GF-D8 (cell line): ENCODE measurements around the gene PPME1.

Experiments used
- DNase-seq: peaks from one replicate; lab custom pipeline; 2025; lab: John Stamatoyannopoulos, UW

The PPME1 gene

DNA sequence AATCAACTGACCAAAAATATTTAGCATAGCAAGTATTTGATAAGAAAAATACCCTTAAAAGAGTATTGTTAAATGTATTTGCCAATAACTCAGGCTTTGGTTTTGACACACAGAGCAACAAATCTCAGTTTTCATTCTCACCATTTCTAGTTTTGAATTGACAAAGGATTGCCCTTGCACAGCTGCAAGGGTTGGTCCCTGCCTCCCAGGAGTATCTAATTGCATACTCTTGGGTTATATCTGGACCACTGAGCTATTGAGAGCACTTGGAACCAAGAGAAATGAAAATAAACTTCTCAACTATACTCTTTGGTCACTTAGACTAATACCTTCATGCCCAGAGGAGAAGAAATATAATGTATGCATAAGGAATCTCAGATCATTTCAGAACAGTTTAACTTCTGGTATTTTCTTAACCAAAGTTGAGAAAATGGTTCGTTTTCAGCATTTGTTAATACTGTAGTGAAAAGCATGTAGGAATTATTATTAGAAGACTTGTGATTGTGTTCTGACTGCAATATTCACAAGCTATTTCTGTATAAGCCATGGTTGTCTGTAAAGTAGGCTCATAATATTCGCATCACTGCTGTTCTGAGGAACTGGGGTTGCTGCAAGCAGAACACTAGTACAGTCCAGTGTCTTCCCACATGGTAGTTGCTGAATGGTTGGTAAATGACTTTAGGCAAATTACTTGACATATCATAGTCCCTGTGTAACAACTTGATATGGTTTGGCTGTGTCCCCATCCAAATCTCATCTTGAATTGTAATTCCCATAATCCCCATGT, 8.2 kb upstream of the PPME1 start:
- DNase-seq = no peak

DNA sequence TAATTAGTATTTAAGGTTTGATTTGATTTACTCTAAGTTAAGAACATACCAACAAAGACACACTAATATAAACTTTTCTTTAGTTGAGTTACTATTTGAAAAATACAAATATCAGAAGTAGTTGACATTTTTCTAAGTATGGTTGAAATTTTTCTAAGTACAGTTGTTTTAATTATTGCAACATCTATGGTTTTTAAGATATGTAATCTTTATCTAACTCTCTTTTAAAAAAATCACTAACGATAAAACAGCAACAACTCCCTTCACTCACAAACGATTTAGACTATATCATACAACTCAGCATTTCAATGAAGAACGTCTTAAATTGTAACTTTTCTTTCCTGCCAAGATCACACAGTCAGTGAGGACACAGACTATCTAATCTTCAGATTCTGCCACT, 2.3 kb upstream of the PPME1 start:
- DNase-seq = no peak

DNA sequence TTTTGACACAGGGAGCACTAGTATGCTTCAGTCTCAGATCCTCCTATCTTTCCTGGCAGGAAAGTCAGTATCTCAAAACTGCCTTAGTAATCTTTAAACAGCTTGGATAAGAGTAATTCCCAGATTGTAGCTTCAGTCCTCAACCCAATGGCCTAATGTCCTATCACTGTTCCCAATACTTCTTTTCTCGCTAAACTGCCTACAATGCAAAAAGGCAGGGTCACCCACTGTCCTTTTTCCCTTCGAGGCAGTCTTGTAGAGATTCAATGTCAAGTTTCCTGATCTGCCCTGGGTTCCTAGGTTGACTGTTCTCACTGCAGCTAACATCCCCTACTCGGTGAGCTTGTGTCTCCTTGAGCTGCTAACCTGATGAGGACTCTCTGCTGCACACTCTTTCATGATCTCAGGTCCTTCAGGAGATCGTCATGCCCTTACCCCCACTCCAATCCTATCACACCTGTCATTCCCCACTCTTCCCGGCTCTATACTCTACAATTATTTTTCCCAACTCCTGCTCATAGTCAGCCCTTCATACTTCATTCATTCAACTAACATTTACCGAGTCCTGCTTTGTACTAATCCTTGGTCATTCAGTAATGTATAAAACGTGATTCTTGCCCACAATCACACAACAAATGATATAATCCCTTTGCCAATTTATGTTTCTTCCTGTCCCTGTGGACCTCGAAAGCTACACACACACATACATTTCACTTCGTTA, 1.2 kb upstream of the PPME1 start:
- DNase-seq = no peak

DNA sequence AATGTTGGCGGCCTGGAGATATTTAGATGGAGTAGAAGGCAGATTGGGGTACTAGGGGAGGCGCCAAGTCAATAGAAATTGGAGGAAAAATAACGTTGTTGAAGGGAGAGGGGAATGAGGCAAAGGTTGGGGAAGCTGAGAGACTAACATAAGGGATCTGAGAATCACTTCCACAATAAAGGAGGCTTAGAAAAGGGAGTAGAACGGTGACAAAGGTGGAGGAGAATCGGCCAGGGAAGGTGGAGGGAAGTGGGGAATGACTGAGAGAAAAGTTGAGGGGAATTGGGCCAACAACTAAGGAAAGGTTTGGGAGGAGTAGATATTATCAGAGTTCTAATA, 510 bp downstream of the PPME1 start:
- DNase-seq = no peak

DNA sequence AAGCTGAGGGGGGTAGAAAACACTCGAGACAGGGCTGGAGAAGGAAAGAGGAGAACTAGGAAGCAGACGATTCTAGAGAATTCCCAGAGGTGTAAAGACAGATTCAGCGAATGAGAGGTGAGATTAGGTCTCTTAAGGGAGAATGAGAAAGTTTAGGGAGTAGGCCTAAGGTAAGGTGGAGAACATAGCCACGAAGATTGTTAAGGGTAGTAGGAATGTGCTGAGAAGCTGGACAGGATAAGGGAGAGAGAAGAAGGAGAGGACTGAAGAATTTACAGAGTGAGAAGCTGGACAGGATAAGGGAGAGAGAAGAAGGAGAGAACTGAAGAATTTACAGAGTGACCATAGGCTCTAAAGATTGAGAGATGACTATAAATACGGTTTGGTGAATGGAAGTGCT, 908 bp downstream of the PPME1 start:
- no peak for DNase-seq

DNA sequence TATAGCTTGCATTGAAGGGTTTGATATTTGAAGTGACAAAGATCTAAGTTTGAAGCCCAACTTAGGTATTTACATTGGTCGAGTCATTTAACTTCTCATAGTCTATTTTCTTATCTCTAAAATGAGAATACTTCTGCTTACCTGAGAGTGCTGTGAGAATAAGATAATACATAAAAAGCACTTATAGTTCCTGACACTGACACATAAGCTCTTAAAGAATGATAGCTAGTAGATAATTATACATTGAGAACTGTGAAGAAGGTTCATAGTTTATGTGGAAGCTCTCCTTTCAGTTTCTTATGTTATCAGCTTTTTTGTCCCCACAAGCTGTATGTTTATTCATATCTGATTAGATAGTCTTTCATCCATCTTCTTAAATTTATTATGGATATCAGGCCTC, 4.8 kb downstream of the PPME1 start:
- no peak for DNase-seq

DNA sequence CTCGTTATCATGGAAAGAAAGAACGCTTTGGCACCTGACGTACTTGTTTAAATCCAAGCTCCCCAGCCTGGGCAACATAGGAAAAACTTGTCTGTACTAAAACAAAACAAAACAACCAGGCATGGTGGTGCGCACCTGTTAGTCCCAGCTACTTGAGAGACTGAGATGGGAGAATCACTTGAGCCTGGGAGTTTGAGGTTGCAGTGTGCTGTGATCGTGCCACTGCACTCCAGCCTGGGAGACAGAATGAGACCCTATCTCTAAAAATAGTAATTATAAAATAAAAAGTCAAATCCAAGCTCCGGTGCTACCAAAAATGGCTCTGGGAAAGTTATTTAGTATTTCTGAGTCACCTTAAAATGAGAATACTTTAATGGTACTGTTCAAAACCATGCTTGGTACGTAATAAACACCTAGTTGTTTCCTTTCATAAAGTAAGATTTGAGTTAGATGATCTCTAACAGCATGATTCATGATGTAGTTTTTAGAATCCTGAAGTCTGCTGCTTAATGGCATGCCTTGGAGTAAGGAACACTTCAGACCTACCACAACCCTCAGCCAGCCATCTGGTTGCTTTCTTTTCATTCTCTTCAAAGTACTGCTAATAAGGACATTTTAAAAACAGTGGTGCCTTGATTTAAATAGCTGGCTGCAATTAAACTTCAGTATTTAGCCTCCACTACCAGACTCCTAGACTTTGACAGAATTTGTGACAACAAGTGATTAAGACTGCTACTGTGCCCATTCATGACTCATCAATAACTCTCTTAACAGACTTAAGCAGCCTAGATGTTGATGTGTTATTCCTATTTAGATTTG, 8.4 kb downstream of the PPME1 start:
- DNase-seq = no peak

DNA sequence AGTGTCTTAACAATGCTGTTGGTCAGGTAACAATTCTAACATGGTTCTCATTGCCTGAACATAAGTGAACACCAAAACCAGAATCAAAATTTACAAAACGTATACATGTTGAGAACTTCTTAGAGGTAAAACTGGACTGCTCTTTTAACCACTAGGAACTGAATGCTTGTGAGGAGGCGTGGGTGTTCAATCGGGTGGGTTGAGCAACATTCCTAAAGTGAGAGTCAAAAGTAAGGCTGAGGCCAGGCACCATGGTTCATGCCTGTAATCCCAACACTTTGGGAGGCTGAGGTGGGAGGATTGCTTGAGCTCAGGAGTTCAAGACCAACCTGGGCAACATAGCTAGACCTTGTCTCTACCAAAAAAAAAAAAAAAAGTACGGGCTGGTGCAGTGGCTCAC, 11.5 kb downstream of the PPME1 start:
- DNase-seq = no peak

DNA sequence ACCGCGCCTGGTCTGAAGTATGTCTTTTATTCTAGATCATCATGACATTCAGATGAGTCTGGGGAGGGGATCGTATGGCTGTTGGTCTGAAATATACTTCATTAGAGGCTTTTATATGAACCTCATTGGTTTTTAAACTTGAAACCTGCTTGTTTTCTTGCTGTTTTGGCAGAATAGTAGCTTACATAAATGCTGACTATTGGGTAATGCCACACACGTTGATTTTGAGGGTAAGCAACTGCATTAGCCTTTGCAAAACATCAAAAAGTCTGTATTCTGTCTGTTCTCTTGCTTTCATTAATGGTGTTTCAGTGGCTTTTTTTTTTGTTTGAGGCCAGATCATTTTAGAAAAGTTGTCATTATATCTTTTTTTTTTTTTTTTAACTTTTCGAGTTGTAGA, 14.2 kb downstream of the PPME1 start:
- no peak for DNase-seq

DNA sequence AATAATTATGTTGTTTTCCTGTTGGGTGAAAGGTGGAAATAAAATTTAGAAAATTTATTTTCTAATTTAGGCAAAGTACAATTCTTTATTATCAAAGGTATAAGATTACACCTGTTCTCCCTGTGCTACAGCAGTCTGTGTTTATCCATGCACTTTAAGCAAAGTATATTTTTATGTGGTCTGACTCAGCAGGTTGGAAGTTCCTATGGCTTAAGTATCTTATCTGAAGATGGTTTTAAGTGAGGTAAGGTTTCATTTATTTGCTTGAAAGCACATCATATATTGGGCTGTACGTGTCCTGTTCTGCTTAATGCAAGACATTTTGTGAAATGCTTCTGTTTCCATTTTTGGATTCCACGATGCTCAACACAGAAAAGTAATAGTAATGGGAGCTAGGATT, 14.6 kb downstream of the PPME1 start:
- no peak for DNase-seq

DNA sequence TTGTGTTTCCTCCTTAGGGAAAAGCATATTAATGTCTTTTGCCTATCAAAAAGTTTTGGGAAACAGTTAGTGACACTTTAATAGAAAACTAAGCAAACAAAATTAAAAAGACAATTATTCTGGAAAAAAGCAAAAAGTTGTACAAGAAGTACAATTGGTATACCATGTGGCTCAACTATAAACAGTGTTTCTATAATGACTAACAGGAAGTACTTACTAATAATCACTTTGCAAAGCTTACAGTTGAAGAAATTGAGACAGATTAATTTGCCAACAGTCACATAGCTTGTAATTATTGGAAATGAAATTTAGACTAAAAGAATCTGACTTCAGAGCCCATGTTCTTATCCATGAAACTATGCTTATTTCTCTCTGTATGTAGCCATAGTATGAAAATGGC, 24.7 kb downstream of the PPME1 start:
- DNase-seq = no peak

DNA sequence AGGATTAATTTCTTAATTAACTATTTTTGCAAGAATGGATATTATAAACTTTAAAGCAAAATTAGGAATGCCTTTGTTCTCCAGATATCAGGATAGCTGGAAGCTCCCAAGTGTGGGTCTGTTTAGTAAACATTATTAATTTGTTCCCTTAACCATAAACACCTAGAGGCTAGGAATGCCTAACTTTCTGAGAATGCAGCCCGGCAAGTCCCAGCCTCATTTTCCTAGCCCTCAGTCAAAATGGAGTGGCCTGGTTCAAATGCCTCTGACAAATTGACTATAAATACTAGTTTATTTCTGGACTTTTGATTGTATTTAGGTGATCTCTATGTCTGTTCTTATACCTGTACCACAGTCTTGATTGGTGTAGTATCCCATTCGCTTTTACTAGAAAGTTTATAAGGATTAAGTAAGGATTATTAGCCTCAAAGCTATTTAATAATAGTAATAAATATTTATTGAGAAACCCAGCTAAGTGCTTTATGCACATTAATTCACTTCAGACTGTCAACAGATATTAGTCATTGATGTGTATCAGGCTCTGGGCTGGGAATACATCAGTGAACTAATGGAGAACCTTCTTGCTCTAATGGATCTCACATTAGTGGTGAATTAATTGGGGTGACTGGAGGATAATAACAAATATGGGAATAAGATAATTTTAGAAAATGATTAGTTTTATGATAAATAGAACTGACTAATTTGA, 25.8 kb downstream of the PPME1 start:
- no peak for DNase-seq

DNA sequence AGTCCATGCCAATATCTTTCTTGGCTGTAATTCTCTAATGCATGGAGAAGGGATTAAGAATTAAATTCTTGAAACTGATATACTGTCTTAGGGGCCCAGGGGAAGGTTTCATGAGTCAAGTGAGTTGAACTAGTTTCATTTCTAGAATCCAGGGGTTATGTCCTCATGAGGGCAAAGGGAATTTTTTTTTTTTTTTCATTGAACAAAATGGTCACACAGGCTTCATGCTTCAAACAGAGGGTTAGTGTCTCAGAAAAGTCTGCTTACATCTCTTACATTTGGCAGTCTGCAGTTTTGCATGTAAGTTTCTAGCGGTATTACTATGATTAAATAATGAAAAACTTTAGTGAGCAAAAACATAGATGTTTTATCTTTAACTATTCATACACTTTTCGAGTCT, 32.9 kb downstream of the PPME1 start:
- DNase-seq = no peak

DNA sequence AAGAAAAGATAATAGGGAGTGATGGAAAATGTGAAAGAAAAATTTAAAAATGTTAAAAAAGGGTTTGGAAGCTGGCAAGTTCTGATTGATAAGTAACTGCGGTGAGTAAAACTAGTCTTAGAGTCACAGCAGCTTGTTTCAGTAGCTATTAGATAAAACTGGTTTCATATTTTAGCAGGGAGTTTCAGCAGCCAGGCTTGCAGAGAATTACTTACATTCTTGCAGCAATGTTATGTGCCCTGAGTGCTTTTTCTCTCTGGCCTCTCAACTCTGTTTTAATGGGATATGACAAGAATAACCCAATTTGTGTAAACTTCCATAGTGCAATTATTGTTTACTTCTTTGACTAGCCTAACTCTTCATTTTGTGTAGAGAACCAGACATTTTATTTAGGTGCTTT, 33.6 kb downstream of the PPME1 start:
- no peak for DNase-seq

DNA sequence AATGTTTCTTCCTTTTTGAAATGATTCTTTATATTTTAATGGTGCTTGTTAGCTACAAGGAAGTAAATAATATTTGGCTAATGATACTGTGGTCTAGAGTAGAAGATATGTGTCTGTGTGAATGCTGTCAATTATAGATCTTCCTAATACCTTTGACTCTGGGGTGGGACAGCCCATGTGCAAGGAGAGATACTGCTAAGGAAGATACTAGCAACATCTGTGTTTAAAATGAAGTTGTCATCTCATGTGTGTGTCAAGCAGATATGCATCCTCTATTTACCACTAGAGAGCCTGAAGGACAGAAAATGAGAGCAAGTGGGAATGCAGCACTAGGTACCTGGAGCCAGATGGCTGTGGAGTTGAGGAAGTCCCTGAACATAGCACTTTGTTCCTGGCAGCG, 34.1 kb downstream of the PPME1 start:
- no peak for DNase-seq

DNA sequence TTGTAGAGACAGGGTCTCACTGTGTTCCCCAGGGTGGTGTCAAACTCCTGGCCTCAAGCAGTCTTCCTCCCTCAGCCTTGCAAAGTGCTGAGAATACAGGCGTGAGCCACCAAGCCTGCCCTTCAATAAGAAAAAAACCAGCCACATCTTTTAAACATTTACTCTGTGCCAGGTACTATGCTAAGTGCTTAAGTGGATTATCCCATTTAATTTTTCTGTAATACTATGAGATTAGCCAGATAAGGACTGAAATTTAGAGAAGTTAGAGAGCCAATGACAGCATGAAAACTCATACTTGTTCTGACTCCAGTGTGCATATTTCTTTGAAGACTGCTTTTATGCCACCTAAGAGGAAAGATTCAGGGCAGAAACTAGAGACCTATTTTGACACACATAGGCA, 35.7 kb downstream of the PPME1 start:
- DNase-seq = no peak

DNA sequence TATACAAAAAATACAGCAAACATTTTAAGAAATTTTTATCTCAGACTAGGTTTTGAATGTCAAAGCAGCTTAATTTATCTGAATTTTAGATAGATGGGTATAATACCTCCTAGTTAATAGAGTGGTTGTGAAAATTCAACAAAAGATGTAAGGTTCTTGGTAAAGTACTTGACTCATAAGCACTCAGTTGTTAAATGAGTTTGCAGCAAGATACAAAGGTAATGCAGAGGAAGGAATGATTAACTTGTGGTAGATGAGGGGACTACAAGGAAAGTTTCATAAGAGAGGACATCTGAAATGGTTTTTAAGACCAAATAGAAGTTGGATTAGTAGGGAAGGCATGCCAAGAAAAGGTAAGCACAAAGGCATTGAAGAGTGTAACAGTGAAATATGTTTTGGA, 37.4 kb downstream of the PPME1 start:
- DNase-seq = no peak

DNA sequence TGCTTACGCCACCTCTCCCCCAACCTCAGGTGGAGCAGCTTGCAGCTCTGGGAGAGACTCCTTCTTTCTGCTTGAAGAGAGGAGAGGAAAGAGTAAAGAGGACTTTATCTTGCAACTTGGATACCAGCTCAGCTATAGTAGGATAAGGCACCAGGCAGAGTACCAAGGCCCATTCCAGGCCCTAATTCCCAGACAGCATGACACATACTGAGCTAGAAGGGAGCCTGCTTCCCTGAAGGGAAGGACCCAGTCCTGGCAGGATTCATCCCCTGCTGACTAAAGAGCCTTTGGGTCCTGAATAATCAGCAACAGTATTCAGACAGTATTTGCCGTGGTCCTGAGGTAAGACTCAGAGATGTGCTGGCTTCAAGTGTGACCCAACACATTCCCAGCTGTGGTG, 41.4 kb downstream of the PPME1 start:
- no peak for DNase-seq

DNA sequence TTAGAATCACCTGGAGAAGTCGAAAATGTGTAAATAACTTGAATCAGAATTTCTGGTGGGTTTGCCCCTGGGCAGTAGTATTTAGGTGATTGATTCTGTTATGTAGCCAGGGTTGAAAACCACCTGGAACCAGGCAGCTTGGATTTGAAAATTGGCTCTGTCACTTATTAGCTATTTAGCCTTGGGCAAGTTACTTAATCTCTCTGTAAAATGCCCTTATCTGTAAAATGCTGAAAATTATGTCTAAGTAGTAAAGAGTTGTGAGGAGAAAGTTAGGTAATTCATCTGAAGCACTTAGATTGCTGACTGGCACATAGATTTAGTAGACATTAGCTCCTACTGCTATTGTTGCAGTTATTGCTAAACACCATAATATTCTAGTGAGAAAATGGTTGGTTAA, 49.3 kb downstream of the PPME1 start:
- no peak for DNase-seq

DNA sequence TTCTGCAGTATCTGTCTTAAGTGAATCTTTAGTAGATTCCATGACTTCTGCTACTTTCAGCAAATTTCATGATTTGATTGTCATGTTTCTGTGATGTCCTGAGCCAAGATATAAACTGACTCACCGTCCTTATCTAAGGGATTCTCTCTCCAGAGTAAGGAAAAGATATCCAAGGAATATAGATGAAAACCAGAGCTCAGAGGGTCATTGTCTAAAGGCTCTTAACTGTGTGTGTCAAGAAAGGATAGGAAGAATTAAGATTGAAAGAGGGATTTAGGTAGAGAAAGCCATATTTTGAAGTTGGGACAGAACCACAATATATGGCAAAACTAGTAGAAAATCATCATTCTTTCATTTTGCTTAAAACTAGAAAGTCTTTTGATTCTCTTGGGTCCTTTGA, 50.7 kb downstream of the PPME1 start:
- DNase-seq = no peak

DNA sequence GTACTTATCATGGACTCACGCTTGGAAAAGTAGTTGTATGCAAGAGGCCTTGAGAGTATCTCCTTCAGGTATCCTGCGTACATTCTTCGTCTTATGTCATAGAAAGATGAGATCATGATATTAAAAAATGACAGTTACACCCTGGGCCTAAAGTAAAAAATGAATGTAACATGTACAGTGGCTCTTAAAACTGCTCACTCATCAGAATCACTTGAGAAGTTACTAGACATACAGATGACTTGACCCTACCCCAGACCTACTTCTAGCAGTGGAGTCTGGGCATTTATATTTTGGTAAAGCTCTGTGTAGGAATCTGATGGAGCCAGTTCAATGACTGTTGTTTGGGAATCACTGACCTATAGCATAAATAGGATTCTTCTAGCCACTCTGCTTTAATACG, 54.5 kb downstream of the PPME1 start:
- DNase-seq = no peak

DNA sequence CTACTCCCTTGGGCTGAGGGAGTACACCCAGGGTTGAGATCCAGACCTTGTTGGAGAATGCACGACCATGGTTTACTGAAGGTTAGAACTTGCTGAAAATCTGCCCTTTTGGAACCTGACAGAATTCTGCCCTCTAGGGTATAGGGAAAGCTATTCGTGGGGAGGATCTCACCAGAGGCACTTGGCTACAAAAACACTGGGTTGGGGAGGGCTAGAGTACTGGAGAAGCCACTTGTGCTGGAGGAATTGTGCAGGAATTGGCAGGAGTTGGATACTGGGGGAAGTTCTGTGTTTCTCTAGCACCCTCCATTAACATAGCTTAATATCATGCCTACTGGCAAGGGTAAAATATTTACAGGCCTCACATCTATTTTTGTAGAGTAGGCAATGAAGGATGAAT, 55.8 kb downstream of the PPME1 start:
- no peak for DNase-seq
